HepG2 (cell line): Measurements from ENCODE around the gene USP9X. TPM values are rescaled to one million over a fixed set of nuclear protein-coding genes. Genes with fewer than 3 reads are reported as not detected.
A peak's percentile ranks its signal among the peaks of the same experiment; 100 is the strongest.

Experiments used
- ATF7 ChIP-seq, 2 experiments: fragments of 450-650 bp in 1 of 2; sonication (generic) in 1 of 2; formaldehyde crosslinking in 1 of 2; IDR thresholded peaks; 2 replicates each; pipeline versions ENCODE4 v1.4.0 to v1.6.1; 2016 to 2020; ENCODE audit warnings: antibody characterized with exemption in 1 of 2, mild to moderate bottlenecking in 1 of 2, missing genetic modification reagents in 1 of 2
- CHD2 ChIP-seq: IDR thresholded peaks from 2 replicates; pipeline ENCODE4 v1.6.1; 2011; ENCODE audit warnings: low read depth, low read length, improper control_type of control experiment
- HINFP ChIP-seq: sonication (generic); formaldehyde crosslinking; IDR thresholded peaks from 2 replicates; pipeline ENCODE4 v1.4.0; 2020; ENCODE audit warnings: low read depth, mild to moderate bottlenecking, missing genetic modification reagents
- HOXA7 ChIP-seq: sonication (generic); formaldehyde crosslinking; IDR thresholded peaks from 2 replicates; pipeline ENCODE4 v1.8.1; 2022; ENCODE audit warnings: mild to moderate bottlenecking, missing genetic modification reagents, moderate library complexity
- JARID2 ChIP-seq: sonication (generic); formaldehyde crosslinking; IDR thresholded peaks from 2 replicates; pipeline ENCODE4 v1.8.1; 2023; ENCODE audit warnings: missing genetic modification reagents, inconsistent platforms; ENCODE audit not compliant: insufficient replicate concordance
- KLF11 ChIP-seq: IDR thresholded peaks from 2 replicates; pipeline ENCODE4 v1.6.1; 2016; ENCODE audit warnings: missing compliant biosample characterization
- MTA3 ChIP-seq: sonication (generic); formaldehyde crosslinking; IDR thresholded peaks from 2 replicates; pipeline ENCODE4 v1.4.0; 2020; ENCODE audit warnings: missing genetic modification reagents
- SKI ChIP-seq: fragments of 450-650 bp; IDR thresholded peaks from one replicate; pipeline ENCODE4 v1.6.1; 2018; ENCODE audit warnings: mild to moderate bottlenecking; ENCODE audit not compliant: partially characterized antibody
- ZBTB21 ChIP-seq: sonication (generic); formaldehyde crosslinking; IDR thresholded peaks from 2 replicates; pipeline ENCODE4 v1.4.0; 2020; ENCODE audit warnings: missing genetic modification reagents
- ZFY ChIP-seq: sonication (generic); formaldehyde crosslinking; IDR thresholded peaks from 2 replicates; pipeline ENCODE4 v1.4.0; 2020; ENCODE audit warnings: missing genetic modification reagents
- ZNF142 ChIP-seq: sonication (generic); formaldehyde crosslinking; IDR thresholded peaks from 2 replicates; pipeline ENCODE4 v1.4.0; 2020; ENCODE audit warnings: missing genetic modification reagents
- ZNF337 ChIP-seq: sonication (generic); formaldehyde crosslinking; IDR thresholded peaks from 2 replicates; pipeline ENCODE4 v1.5.1; 2020; ENCODE audit warnings: missing genetic modification reagents, low read depth, mild to moderate bottlenecking, borderline replicate concordance
- ZNF430 ChIP-seq: sonication (generic); formaldehyde crosslinking; IDR thresholded peaks from 2 replicates; pipeline ENCODE4 v1.9.0; 2021; ENCODE audit warnings: mild to moderate bottlenecking, missing genetic modification reagents
- ZSCAN21 ChIP-seq: sonication (generic); formaldehyde crosslinking; IDR thresholded peaks from 2 replicates; pipeline ENCODE4 v1.8.0; 2022; ENCODE audit warnings: mild to moderate bottlenecking, missing genetic modification reagents, moderate library complexity, borderline replicate concordance
- polyA plus RNA-seq, 8 experiments: library from polyadenylated mRNA; depleted of rRNA in 3 of 8; stranded (reverse) in 7 of 8; unstranded in 1 of 8; fragments of >200 nt; fragmentation: Illumina TruSeq in 4 of 8; extraction: Trizol in 4 of 8; gene quantifications; 2 replicates each; pipeline versions ENCODE4 v1.2.1 to v1.2.3, GENCODE V29; 2011 to 2016; ENCODE audit warnings: low read depth in 4 of 8, missing spikeins in 1 of 8, mixed read lengths in 1 of 8; ENCODE audit not compliant: insufficient read depth in 1 of 8
- total RNA-seq, 5 experiments: library from RNA; depleted of rRNA; stranded (reverse); fragments of >200 nt; fragmentation: Illumina TruSeq; extraction: Trizol; gene quantifications; 2 replicates each; pipeline ENCODE4 v1.2.3, GENCODE V29; 2016; ENCODE audit warnings: low read depth in 1 of 5
- TF ChIP-seq, protein P1 (sequence below): sonication (generic); formaldehyde crosslinking; IDR thresholded peaks from 2 replicates; pipeline ENCODE4 v1.4.0; 2020; ENCODE audit warnings: mild to moderate bottlenecking, missing genetic modification reagents

Gene USP9X
- total and polyA plus RNA-seq, 2 of the 13 experiments (the other 11 are each of a cell fraction or from before 2014, with no cell fraction given) = 22.2 to 40.5 TPM

- TF ChIP-seq, protein P1, sequence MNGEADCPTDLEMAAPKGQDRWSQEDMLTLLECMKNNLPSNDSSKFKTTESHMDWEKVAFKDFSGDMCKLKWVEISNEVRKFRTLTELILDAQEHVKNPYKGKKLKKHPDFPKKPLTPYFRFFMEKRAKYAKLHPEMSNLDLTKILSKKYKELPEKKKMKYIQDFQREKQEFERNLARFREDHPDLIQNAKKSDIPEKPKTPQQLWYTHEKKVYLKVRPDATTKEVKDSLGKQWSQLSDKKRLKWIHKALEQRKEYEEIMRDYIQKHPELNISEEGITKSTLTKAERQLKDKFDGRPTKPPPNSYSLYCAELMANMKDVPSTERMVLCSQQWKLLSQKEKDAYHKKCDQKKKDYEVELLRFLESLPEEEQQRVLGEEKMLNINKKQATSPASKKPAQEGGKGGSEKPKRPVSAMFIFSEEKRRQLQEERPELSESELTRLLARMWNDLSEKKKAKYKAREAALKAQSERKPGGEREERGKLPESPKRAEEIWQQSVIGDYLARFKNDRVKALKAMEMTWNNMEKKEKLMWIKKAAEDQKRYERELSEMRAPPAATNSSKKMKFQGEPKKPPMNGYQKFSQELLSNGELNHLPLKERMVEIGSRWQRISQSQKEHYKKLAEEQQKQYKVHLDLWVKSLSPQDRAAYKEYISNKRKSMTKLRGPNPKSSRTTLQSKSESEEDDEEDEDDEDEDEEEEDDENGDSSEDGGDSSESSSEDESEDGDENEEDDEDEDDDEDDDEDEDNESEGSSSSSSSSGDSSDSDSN (CRISPR knock-in tag) = peak; percentile 3; the same call in 1 of the 2 replicates
- TF ChIP-seq JARID2 (CRISPR knock-in tag) (no peak), ZNF142 (CRISPR knock-in tag) (no peak), MTA3 (CRISPR knock-in tag) (no peak), CHD2 (peak; percentile 89), ZSCAN21 (CRISPR knock-in tag) (no peak), ZNF337 (no peak), HOXA7 (CRISPR knock-in tag) (no peak), ZNF430 (CRISPR knock-in tag) (0 out of 2 replicates have a peak, but pooled peaks have one; percentile 34), SKI (peak; percentile 8), ZBTB21 (CRISPR knock-in tag) (no peak), ATF7 (IDR thresholded peaks at IDR 0.05) (no peak), ATF7 (CRISPR knock-in tag; IDR thresholded peaks at IDR 0.05) (no peak), KLF11 (CRISPR knock-in tag) (no peak), HINFP (CRISPR knock-in tag) (no peak), ZFY (CRISPR knock-in tag) (peak; percentile 32; the same call in 1 of the 2 replicates)
Observed at GRCh38 chrX:41085512-41085877, 250 bp downstream of the USP9X start (continued).
